ENCODE measurements around the gene ZNF385D.
"Not testable (repeated sequence)": the region's sequence is repeated elsewhere in the genome, so short reads cannot be mapped to it uniquely, and the experiment has no call there.

The ZNF385D gene

GRCh38 chr3:21426920-21427319 is 324.1 kb downstream of the ZNF385D start:
- no peak for DNase-seq

DNA sequence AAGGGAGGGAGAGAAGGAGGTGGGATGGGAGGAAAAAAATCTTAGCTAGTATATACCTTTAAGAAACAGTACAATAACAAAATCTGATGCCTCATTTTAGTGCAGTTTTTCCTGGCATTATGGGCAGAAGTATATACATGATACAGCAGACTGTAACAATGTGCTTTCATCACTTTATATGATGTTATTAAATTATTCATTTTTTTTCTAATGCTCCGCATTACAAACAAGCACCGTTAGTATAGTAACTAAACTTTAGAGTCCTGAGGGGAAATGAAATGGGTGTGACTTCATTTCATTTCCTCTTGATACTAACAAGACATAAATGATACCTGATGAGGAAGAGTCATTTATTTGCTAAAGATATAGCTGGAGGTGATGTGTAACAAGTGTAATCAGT is 325.3 kb downstream of the ZNF385D start:
- DNase-seq, result no peak

DNA sequence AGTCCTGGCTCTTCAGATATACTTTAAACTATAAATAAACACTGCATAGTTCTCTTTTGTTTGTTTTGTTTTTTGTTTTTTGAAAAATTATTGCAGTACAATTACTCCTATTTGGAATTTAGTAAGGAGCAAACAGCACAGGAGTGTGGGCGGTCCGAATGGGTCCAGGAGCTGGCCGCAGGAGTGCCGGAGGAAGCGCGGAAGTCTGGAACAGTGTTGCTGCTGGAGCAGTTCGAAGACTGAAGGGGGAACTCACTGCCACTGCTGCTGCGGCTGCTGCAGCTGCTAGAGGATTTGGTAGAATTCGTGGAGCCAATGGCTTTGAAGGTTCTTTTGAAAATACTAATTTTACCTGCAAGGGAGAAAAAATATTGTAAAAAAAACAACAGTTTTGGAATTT is 329.9 kb downstream of the ZNF385D start:
- DNase-seq, result no peak

DNA sequence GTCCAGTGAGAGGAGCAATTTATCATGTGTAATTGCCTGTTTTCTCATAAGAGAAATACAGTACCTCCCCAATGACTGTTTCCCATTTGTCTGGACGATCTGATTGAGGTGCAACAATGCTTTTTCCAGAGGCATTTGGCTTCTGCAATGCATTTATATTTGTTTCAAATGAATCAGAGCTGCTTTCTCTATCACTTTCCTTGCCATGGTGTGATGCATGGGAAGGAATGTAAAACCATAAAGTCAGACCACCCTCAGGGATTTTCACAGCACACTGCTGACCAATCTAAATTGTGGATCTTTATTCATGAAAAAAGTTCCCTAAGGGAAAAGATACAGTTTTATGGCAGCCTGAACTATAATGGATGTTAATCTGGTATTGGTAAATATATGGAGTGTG is 333.0 kb downstream of the ZNF385D start:
- DNase-seq, result no peak

DNA sequence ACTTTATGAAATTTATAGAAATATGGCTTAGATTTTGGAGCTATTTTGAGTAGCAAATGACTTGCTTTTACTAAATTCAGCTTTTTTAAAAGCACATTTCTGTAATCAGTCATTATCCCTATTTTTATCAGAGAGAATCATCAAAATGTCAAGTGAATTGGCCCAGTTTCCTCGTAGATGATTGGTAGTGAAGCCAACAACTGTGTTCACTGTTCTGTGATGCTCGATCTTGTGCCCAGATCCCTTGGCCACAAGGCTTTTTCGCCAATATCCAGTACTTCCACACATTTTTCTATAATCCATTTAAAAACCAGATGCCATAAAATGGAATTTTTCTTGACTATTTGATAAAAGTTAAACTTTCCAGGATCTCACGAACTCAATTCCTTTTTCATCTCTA is 336.5 kb downstream of the ZNF385D start:
- no peak for DNase-seq

DNA sequence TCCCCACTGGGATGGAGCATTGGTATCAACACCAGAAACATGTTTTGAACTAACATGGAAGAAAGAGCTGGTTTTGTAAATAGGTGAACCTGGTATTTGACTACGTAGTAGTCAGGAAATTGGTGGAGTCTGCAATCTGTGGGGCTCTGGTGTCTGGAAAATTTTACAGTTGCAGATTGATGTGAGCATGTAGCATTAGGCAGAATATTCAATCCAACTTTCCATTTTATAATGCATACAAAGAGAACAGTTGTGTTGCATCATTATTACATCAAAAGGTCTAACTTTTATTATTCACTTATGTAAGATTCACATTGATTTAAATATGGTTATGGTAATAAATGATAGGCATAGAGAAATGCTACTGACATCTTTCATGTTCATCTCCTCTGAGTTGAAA is 340.0 kb downstream of the ZNF385D start:
- no peak for DNase-seq

DNA sequence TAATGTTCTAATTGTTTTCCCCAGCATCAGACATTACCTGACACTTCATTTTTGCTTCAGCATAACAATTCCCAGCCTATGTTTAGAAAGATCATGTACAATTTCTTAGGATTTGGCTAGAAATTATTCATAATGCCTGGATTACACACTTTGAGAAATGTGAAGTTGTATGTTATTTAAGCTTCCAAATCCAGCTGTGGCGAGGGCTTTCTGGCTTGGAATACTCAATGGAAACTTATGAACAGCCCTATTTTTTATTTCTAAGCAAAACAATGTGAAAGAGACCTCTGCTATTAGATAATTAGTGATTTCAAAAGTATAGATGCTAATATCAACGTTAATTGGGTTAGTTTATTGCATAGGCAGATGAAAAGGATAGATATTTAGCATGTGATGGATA is 341.6 kb downstream of the ZNF385D start:
- DNase-seq, result no peak

GRCh38 chr3:21407743-21408142 is 343.3 kb downstream of the ZNF385D start:
- DNase-seq, result no peak

GRCh38 chr3:21405671-21406667 is 345.0 kb downstream of the ZNF385D start:
- DNase-seq, result no peak

GRCh38 chr3:21398461-21398860 is 352.5 kb downstream of the ZNF385D start:
- DNase-seq, result no peak

DNA sequence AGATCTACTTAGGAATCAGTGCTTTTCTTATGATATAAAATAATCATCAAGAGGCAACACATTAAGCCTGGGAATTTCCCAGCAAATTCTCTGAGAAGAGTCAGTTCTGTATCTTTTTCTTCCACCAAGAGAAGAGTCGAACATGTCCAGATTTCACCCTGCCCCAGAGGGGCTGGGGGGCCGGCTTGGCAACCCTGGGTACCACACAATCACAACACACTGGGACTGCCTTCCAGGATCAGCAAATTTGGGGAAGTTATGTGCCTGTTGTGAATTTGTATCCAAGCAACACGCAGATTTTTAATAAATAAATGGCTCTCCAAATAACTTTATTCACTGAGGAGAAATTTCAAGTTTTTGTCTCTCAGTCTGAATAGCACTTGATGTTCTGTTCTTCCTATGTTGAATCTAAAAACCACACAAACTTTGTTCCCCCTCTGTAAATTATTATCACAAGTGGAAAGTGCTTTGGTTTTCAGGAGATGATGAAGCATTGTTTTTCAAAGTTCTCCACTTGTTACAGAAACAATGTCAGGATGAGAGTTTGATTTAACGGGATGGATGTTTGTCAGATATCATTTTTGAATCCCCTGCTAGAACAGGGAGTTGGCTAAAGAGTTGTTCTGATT is 357.2 kb downstream of the ZNF385D start:
- no peak for DNase-seq

GRCh38 chr3:21392526-21392925 is 358.5 kb downstream of the ZNF385D start:
- DNase-seq, result no peak

- DNase-seq, result no peak
These were observed 360.2 kb downstream of the ZNF385D start for GRCh38 chr3:21390856-21391255.

DNA sequence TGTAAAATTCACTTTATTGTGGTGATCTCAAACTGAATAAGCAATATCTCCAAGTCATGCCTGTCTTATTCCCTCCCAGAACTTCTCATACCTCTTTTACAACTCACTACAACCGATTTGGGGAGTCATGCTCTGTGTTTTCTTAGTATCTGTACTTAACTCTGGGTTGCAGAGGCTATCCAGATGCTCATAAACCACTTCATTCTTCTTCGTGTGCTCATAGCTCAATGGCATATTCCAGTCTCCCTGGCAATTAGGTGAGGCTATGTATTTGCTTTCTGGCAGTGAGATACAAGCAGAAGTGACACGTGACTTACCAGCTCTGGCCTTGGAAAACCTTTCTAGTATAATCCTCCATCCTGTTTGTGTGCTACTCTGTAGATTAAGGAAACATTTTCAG is 360.9 kb downstream of the ZNF385D start:
- DNase-seq, result peak; percentile 9

DNA sequence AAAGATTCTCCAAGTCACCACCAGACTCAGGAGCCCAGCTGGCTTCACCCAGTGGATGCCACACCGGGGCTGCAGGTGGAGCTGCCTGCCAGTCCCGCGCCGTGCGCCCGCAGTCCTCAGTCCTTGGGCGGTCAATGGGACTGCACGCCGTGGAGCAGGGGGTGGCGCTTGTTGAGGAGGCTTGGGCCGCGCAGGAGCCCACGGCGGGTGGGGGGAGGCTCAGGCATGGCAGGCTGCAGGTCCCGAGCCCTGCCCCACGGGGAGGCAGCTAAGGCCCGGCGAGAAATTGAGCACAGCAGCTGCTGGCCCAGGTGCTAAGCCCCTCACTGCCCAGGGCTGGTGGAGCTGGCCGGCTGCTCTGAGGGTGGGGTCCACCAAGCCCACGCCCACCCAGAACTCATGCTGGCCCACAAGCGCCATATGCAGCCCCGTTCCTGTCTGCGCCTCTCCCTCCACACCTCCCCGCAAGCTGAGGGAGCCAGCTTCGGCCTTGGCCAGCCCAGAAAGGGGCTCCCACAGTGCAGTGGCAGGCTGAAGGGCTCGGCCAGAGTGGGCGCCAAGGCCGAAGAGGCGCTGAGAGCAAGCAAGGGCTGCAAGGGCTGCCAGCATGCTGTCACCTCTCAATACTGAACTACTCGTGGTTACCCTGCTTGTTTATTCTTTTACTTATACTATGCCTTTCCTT is 363.7 kb downstream of the ZNF385D start:
- DNase-seq, result not testable (repeated sequence)

GRCh38 chr3:21378036-21378435 is 373.0 kb downstream of the ZNF385D start:
- not testable (repeated sequence) for DNase-seq

DNA sequence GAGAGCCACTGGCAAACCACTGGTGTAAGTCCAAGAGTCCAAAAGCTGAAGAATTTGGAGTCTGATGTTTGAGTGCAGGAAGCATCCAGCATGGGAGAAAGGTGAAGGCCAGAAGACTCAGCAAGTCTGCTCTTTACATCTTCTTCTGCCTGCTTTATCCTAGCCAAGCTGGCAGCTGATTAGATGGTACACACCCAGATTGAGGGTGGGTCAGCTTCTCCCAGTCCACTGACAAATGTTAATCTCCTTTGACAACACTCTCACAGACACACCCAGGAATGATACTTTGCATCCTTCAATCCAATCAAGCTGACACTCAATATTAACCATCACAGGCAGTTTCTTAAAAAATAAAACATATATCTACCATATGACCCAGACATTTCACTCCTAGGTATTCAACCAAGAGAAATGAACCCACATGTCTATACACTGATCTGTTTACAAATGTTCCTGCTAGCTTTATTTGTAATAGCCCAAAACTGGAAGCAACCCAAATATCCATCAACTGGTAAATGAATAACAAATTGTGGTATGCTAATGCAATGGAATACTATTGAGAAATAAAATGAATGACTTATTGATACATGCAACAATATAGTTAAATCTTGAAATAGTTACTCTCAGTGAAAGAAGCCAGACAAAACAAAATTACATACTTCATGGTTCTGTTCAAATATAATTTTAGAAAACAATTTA is 373.8 kb downstream of the ZNF385D start:
- no peak for DNase-seq

- DNase-seq, result no peak
These were observed 378.7 kb downstream of the ZNF385D start for GRCh38 chr3:21372316-21372715.

Measured in NCI-H510A treated with DMSO at 0.1 percent for 48 hours (cell line).